SK-N-SH (cell line): ENCODE results near the gene TFG. TPM values are rescaled to one million over a fixed set of nuclear protein-coding genes. Genes with fewer than 3 reads are reported as not detected.

Experiments used
- CTCF ChIA-PET: fragments of 300-600, 350-600 bp; formaldehyde crosslinking; extraction: SDS; loops from one replicate; lab custom pipeline; 2021; lab: Yijun Ruan, JAX
- POLR2A ChIA-PET: fragments of 350-600 bp; sonication (Branson Sonifier 250); formaldehyde crosslinking; extraction: SDS; loops from one replicate; lab custom pipeline; 2020; ENCODE audit warnings: antibody characterized with exemption, inconsistent platforms; lab: Yijun Ruan, JAX
- DNase-seq: peaks from one replicate; pipeline ENCODE4 v3.0.0; 2012
- H2AFZ ChIP-seq: fragments of 200-600 bp; sonication (generic); 2 replicates; pipeline ENCODE4 v1.8.1; 2016; ENCODE audit warnings: antibody characterized with exemption, mild to moderate bottlenecking, low read depth
- H3F3A ChIP-seq: fragments of 200-600 bp; sonication (generic); replicated peaks from 2 replicates; pipeline ENCODE3; 2016; ENCODE audit warnings: antibody characterized with exemption, mild to moderate bottlenecking; ENCODE audit not compliant: insufficient read depth
- H3K27ac ChIP-seq, 2 experiments: fragments of 200-500 bp in 1 of 2; fragments of 200-600 bp in 1 of 2; sonication (Bioruptor generic) in 1 of 2; sonication (generic), shearing (Covaris generic) in 1 of 2; 2 replicates each; pipeline versions ENCODE4 v1.5.1 to v1.6.1; 2014 to 2016; ENCODE audit warnings: low read depth in 2 of 2, inconsistent platforms in 1 of 2, low read length in 1 of 2, mild to moderate bottlenecking in 1 of 2, mixed read lengths in 1 of 2
- H3K27me3 ChIP-seq: fragments of 200-600 bp; sonication (generic), shearing (Covaris generic); 2 replicates; pipeline ENCODE4 v1.6.1; 2016; ENCODE audit warnings: mixed run types; ENCODE audit not compliant: insufficient read depth
- H3K36me3 ChIP-seq, 2 experiments: fragments of 200-500 bp in 1 of 2; fragments of 200-600 bp in 1 of 2; sonication (Bioruptor generic) in 1 of 2; sonication (generic) in 1 of 2; replicated peaks in 1 of 2; 2 replicates each; pipeline versions ENCODE3 to v1.5.1; 2014 to 2016; ENCODE audit warnings: low read length in 1 of 2, mild to moderate bottlenecking in 1 of 2; ENCODE audit not compliant: insufficient read depth in 2 of 2, control insufficient read depth in 1 of 2
- H3K4me1 ChIP-seq, 2 experiments: fragments of 200-500 bp in 1 of 2; fragments of 200-600 bp in 1 of 2; sonication (Bioruptor generic) in 1 of 2; sonication (generic), shearing (Covaris generic) in 1 of 2; 2 replicates each; pipeline versions ENCODE4 v1.5.1 to v1.6.1; 2014 to 2016; ENCODE audit warnings: low read depth in 1 of 2, low read length in 1 of 2, mixed run types in 1 of 2; ENCODE audit not compliant: insufficient read depth in 2 of 2, control insufficient read depth in 1 of 2
- H3K4me2 ChIP-seq: fragments of 200-600 bp; sonication (generic), shearing (Covaris generic); 2 replicates; pipeline ENCODE4 v1.6.1; 2017; ENCODE audit warnings: mixed run types
- H3K4me3 ChIP-seq, 2 experiments: fragments of 200-500 bp in 1 of 2; fragments of 200-600 bp in 1 of 2; sonication (Bioruptor generic) in 1 of 2; sonication (generic), shearing (Covaris generic) in 1 of 2; 2 replicates each; pipeline versions ENCODE4 v1.5.1 to v1.8.1; 2014 to 2016; ENCODE audit warnings: low read depth in 2 of 2, inconsistent platforms in 1 of 2, low read length in 1 of 2, mild to moderate bottlenecking in 1 of 2, mixed read lengths in 1 of 2, moderate library complexity in 1 of 2
- H3K79me2 ChIP-seq: fragments of 200-600 bp; sonication (generic); 2 replicates; pipeline ENCODE4 v1.8.1; 2017; ENCODE audit warnings: mild to moderate bottlenecking; ENCODE audit not compliant: insufficient read depth
- H3K9ac ChIP-seq: fragments of 200-600 bp; sonication (generic); 2 replicates; pipeline ENCODE4 v1.6.1; 2017; ENCODE audit warnings: mixed run types
- H3K9me2 ChIP-seq: fragments of 200-600 bp; sonication (generic); 2 replicates; pipeline ENCODE4 v1.6.1; 2017; ENCODE audit warnings: mixed run types
- H3K9me3 ChIP-seq: fragments of 200-600 bp; sonication (generic); 2 replicates; pipeline ENCODE4 v1.6.1; 2017; ENCODE audit warnings: mixed run types, mild to moderate bottlenecking, moderate library complexity
- H4K20me1 ChIP-seq: fragments of 200-600 bp; sonication (generic); 2 replicates; pipeline ENCODE4 v1.6.1; 2017; ENCODE audit warnings: mild to moderate bottlenecking, mixed run types; ENCODE audit not compliant: insufficient read depth
- ELF1 ChIP-seq: IDR thresholded peaks from 2 replicates; pipeline ENCODE4 v1.4.0; 2012
- EZH2phosphoT487 ChIP-seq: fragments of 200-600 bp; sonication (generic); IDR thresholded peaks from 2 replicates; pipeline ENCODE4 v1.6.1; 2017; ENCODE audit warnings: low read depth, mixed run types, mild to moderate bottlenecking, antibody characterized with exemption, moderate library complexity, borderline replicate concordance
- FOSL2 ChIP-seq: IDR thresholded peaks from 2 replicates; pipeline ENCODE4 v1.4.0; 2012; ENCODE audit warnings: low read depth, mild to moderate bottlenecking, moderate library complexity, borderline replicate concordance
- GABPA ChIP-seq: IDR thresholded peaks from 2 replicates; pipeline ENCODE4 v1.4.0; 2012; ENCODE audit warnings: low read depth, mild to moderate bottlenecking
- GATA2 ChIP-seq: sonication (generic); formaldehyde crosslinking; IDR thresholded peaks from 2 replicates; pipeline ENCODE4 v1.5.0; 2020; ENCODE audit warnings: mild to moderate bottlenecking, missing genetic modification reagents
- JUND ChIP-seq: IDR thresholded peaks from 2 replicates; pipeline ENCODE4 v1.4.0; 2012
- MEF2A ChIP-seq: IDR thresholded peaks from 2 replicates; pipeline ENCODE4 v1.4.0; 2012; ENCODE audit warnings: low read depth, borderline replicate concordance
- NFIC ChIP-seq: IDR thresholded peaks from 2 replicates; pipeline ENCODE4 v1.4.0; 2012; ENCODE audit warnings: borderline replicate concordance
- NRF1 ChIP-seq: IDR thresholded peaks from 2 replicates; pipeline ENCODE4 v1.6.1; 2012; ENCODE audit warnings: low read depth, mild to moderate bottlenecking, low read length
- REST ChIP-seq: IDR thresholded peaks from 2 replicates; pipeline ENCODE4 v1.6.1; 2012; ENCODE audit warnings: mild to moderate bottlenecking, low read depth, low read length, moderate library complexity
- RXRA ChIP-seq: IDR thresholded peaks from 2 replicates; pipeline ENCODE4 v1.4.0; 2012; ENCODE audit warnings: low read depth, mild to moderate bottlenecking, borderline replicate concordance
- TAF1 ChIP-seq: IDR thresholded peaks from 2 replicates; pipeline ENCODE4 v1.6.1; 2012; ENCODE audit warnings: low read depth, mild to moderate bottlenecking, low read length, moderate library complexity, borderline replicate concordance
- TEAD4 ChIP-seq: IDR thresholded peaks from 2 replicates; pipeline ENCODE4 v1.4.0; 2012; ENCODE audit warnings: mild to moderate bottlenecking, borderline replicate concordance; ENCODE audit not compliant: insufficient read depth
- YY1 ChIP-seq: IDR thresholded peaks from 2 replicates; pipeline ENCODE4 v1.4.0; 2012; ENCODE audit warnings: low read depth, mild to moderate bottlenecking
- WGBS: methylation state at CpG from one replicate; pipeline ENCODE4 v1.1.6; 2017; ENCODE audit warnings: low lambda C conversion rate; 5-methylcytosine and 5-hydroxymethylcytosine counted together
- polyA plus RNA-seq, 3 experiments: library from polyadenylated mRNA; depleted of rRNA; stranded (reverse); fragments of >200 nt; gene quantifications; 2 replicates each; pipeline ENCODE4 v1.2.3, GENCODE V29; 2012
- TF ChIP-seq, protein P1 (sequence below): IDR thresholded peaks from 2 replicates; pipeline ENCODE4 v1.4.0; 2012; ENCODE audit warnings: low read depth
- TF ChIP-seq, protein P2 (sequence below): IDR thresholded peaks from 2 replicates; pipeline ENCODE4 v1.4.0; 2012; ENCODE audit warnings: low read depth, borderline replicate concordance
- TF ChIP-seq, protein P3 (sequence below): IDR thresholded peaks from 2 replicates; pipeline ENCODE4 v1.4.0; 2012; ENCODE audit warnings: low read depth, borderline replicate concordance

TFG gene
- polyA plus RNA-seq, 1 of the 3 experiments (the other 2 are of a cell fraction): 83.1 TPM

GRCh38 chr3:100695696-100696095 lies 13.6 kb upstream of the TFG start (continued):
- TF ChIP-seq GATA2 (CRISPR knock-in tag) (no peak), JUND (no peak)

DNA sequence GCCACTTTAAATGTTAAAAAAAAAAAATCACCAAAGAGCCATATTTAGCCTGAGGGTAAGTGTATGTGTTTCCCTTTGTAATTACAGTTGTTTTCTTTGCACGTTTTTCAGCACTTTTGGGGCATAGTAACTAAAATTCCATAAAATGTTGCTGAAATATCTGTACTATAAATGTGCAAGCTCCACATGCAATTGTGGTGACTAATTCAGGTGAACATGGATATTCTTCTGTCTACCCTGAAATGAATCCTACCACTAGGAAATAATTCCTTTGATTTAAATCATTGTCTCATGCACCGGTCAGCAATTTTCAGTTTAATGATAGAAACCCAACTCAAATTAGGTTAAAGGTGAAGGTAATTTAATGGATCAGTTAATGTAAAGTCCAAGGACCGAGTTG lies 13.1 kb upstream of the TFG start:
- no peak overlapping the region for H3K4me2 ChIP-seq
- H3K79me2 ChIP-seq: no peaks in the 10 kb centered on the region
- POLR2A ChIA-PET: no interaction called here
- H3K27me3 ChIP-seq: no peaks in the 10 kb centered on the region
- 66% methylated on average over 3 of the region's 3 CpGs for WGBS
- no peaks in the 10 kb centered on the region for H3K9me3 ChIP-seq
- no peaks in the 10 kb centered on the region for H3K36me3 ChIP-seq
- H3K4me1 ChIP-seq: no peaks in the 10 kb centered on the region; a peak in 1 of 4 replicates
- H3F3A ChIP-seq: no peaks in the 10 kb centered on the region
- no peak for DNase-seq
- CTCF ChIA-PET: no interaction called here
- H3K4me3 ChIP-seq: no peak overlapping the region
- H3K27ac ChIP-seq: no peak overlapping the region
- H3K9me2 ChIP-seq: no peaks in the 10 kb centered on the region
- no peak overlapping the region for H3K9ac ChIP-seq
- no peak overlapping the region for H2AFZ ChIP-seq
- TF ChIP-seq REST (no peak), ELF1 (no peak), MEF2A (no peak), JUND (no peak), NRF1 (no peak)
- TF ChIP-seq, protein P1, sequence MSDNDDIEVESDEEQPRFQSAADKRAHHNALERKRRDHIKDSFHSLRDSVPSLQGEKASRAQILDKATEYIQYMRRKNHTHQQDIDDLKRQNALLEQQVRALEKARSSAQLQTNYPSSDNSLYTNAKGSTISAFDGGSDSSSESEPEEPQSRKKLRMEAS: no peak
- H4K20me1 ChIP-seq: no peaks in the 10 kb centered on the region

DNA sequence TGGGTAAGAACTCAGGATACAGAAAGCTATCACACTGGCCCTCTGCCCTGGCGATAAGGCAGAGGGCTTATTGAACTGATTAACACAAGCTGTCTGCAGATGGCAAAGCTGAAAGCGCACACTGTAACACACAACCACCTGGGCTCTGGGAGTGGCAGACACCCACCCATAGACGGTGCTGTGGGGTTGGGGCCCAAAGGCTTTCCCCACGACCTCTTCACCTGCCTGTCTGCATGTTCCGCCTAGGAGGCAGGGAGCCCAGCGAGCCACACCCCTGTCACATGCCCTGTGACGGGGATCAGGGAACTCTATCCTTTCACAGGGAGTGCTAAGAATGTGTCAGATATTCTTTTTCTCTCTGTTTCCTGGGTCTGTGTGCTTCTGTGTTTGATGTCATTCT lies 12.1 kb upstream of the TFG start:
- Histone ChIP-seq H3F3A (no peaks in the 10 kb centered on the region), H3K4me2 (no peak overlapping the region), H3K27me3 (no peaks in the 10 kb centered on the region), H3K9me3 (no peaks in the 10 kb centered on the region), H3K9me2 (no peaks in the 10 kb centered on the region), H3K79me2 (no peaks in the 10 kb centered on the region), H3K4me1 (no peaks in the 10 kb centered on the region; a peak in 1 of 4 replicates), H3K9ac (no peak overlapping the region), H3K36me3 (no peaks in the 10 kb centered on the region), H4K20me1 (no peaks in the 10 kb centered on the region), H3K27ac (no peak overlapping the region), H3K4me3 (no peak overlapping the region), H2AFZ (no peak overlapping the region)
- ChIA-PET POLR2A (no interaction called here), CTCF (no interaction called here)
- no peak for DNase-seq
- 81% methylated on average over 4 of the region's 7 CpGs for WGBS
- no peak for TF ChIP-seq FOSL2
- no peak for TF ChIP-seq RXRA
- TF ChIP-seq JUND: no peak
- no peak for TF ChIP-seq TAF1
- no peak for TF ChIP-seq NFIC
- TF ChIP-seq GABPA: no peak
- TF ChIP-seq YY1: no peak
- TF ChIP-seq, protein P2, sequence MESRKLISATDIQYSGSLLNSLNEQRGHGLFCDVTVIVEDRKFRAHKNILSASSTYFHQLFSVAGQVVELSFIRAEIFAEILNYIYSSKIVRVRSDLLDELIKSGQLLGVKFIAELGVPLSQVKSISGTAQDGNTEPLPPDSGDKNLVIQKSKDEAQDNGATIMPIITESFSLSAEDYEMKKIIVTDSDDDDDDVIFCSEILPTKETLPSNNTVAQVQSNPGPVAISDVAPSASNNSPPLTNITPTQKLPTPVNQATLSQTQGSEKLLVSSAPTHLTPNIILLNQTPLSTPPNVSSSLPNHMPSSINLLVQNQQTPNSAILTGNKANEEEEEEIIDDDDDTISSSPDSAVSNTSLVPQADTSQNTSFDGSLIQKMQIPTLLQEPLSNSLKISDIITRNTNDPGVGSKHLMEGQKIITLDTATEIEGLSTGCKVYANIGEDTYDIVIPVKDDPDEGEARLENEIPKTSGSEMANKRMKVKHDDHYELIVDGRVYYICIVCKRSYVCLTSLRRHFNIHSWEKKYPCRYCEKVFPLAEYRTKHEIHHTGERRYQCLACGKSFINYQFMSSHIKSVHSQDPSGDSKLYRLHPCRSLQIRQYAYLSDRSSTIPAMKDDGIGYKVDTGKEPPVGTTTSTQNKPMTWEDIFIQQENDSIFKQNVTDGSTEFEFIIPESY: no peak
- no peak for TF ChIP-seq EZH2phosphoT487
- TF ChIP-seq TEAD4: no peak
- TF ChIP-seq, protein P3, sequence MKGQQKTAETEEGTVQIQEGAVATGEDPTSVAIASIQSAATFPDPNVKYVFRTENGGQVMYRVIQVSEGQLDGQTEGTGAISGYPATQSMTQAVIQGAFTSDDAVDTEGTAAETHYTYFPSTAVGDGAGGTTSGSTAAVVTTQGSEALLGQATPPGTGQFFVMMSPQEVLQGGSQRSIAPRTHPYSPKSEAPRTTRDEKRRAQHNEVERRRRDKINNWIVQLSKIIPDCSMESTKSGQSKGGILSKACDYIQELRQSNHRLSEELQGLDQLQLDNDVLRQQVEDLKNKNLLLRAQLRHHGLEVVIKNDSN: no peak
